Chondrocyte (in vitro differentiated cells): ENCODE results near the gene NR3C2. TPM values are rescaled to one million over a fixed set of nuclear protein-coding genes. Genes with fewer than 3 reads are reported as not detected.
A peak's percentile ranks its signal among the peaks of the same experiment; 100 is the strongest.
"Not testable (repeated sequence)": the region's sequence is repeated elsewhere in the genome, so short reads cannot be mapped to it uniquely, and the experiment has no call there.

Source experiments
- DNase-seq: peaks from one replicate; pipeline ENCODE4 v3.0.0; 2021; ENCODE audit warnings: mixed read lengths, low spot score
- H3K27ac Mint-ChIP-seq: one replicate; pipeline ENCODE4 v1.8.0; 2021; ENCODE audit warnings: mild to moderate bottlenecking, moderate library complexity, mixed read lengths; ENCODE audit not compliant: unreplicated experiment
- H3K27me3 Mint-ChIP-seq: 2 replicates; pipeline ENCODE4 v1.8.0; 2021; ENCODE audit warnings: low read depth, mixed read lengths
- H3K36me3 Mint-ChIP-seq: 2 replicates; pipeline ENCODE4 v1.8.0; 2021; ENCODE audit warnings: low read depth, mixed read lengths
- H3K4me1 Mint-ChIP-seq: 2 replicates; pipeline ENCODE4 v1.8.0; 2021; ENCODE audit warnings: low read depth, mild to moderate bottlenecking, mixed read lengths
- H3K4me3 Mint-ChIP-seq: one replicate; pipeline ENCODE4 v1.8.0; 2021; ENCODE audit warnings: mild to moderate bottlenecking, moderate library complexity, mixed read lengths; ENCODE audit not compliant: unreplicated experiment
- H3K9me3 Mint-ChIP-seq: 2 replicates; pipeline ENCODE4 v1.8.0; 2021; ENCODE audit warnings: low read depth, mixed read lengths
- CTCF ChIP-seq: fragments of 200-600 bp; sonication (generic); IDR thresholded peaks from 2 replicates; pipeline ENCODE4 v1.5.0; 2021; ENCODE audit warnings: antibody characterized with exemption, mild to moderate bottlenecking, moderate library complexity
- total RNA-seq: library from RNA; stranded (reverse); gene quantifications from 3 replicates; pipeline ENCODE4 v1.2.1, GENCODE V29; 2021

Gene NR3C2
- total RNA-seq, 1 donor from 2014 or later, result 0.20 TPM

GRCh38 chr4:148089624-148090023 lies 352.6 kb downstream of the NR3C2 start:
- Mint-ChIP-seq H3K4me1 (no peaks in the 10 kb centered on the region), H3K27me3 (no peaks in the 10 kb centered on the region), H3K4me3 (no peak overlapping the region), H3K27ac (no peak overlapping the region), H3K36me3 (peaks cover 5% of the 10 kb centered on the region), H3K9me3 (peaks cover 30% of the 10 kb centered on the region)
- TF ChIP-seq CTCF, result no peak
- DNase-seq, result peak; percentile 65

- not testable (repeated sequence) for H3K4me1 Mint-ChIP-seq, H3K27ac Mint-ChIP-seq, H3K4me3 Mint-ChIP-seq, DNase-seq, H3K27me3 Mint-ChIP-seq
- Mint-ChIP-seq H3K36me3 (peaks cover 49% of the 10 kb centered on the region), H3K9me3 (peaks cover 41% of the 10 kb centered on the region)
Measured at GRCh38 chr4:148083073-148083472, 359.1 kb downstream of the NR3C2 start.

- peaks cover 3% of the 10 kb centered on the region for H3K4me1 Mint-ChIP-seq
- peaks cover 32% of the 10 kb centered on the region for H3K9me3 Mint-ChIP-seq
- H3K27ac Mint-ChIP-seq, result no peak overlapping the region
- H3K36me3 Mint-ChIP-seq, result peaks cover 60% of the 10 kb centered on the region
- H3K27me3 Mint-ChIP-seq, result no peaks in the 10 kb centered on the region
- H3K4me3 Mint-ChIP-seq, result no peak overlapping the region
- TF ChIP-seq CTCF, result no peak
- no peak for DNase-seq
Measured at GRCh38 chr4:148081745-148082144, 360.5 kb downstream of the NR3C2 start.

GRCh38 chr4:148081267-148081666 lies 360.9 kb downstream of the NR3C2 start:
- no peak for DNase-seq
- peaks cover 6% of the 10 kb centered on the region for H3K4me1 Mint-ChIP-seq
- H3K27me3 Mint-ChIP-seq, result no peaks in the 10 kb centered on the region
- H3K9me3 Mint-ChIP-seq, result peaks cover 30% of the 10 kb centered on the region
- peaks cover 63% of the 10 kb centered on the region for H3K36me3 Mint-ChIP-seq
- TF ChIP-seq CTCF, result no peak
- H3K4me3 Mint-ChIP-seq, result no peak overlapping the region
- H3K27ac Mint-ChIP-seq, result no peak overlapping the region

GRCh38 chr4:148079961-148080360 lies 362.3 kb downstream of the NR3C2 start:
- Mint-ChIP-seq H3K4me1 (peaks cover 8% of the 10 kb centered on the region), H3K9me3 (peaks cover 25% of the 10 kb centered on the region), H3K27me3 (no peaks in the 10 kb centered on the region), H3K4me3 (no peak overlapping the region), H3K27ac (peak overlapping the region; percentile 10), H3K36me3 (peaks cover 72% of the 10 kb centered on the region)
- DNase-seq, result no peak
- no peak for TF ChIP-seq CTCF

- peaks cover 12% of the 10 kb centered on the region for H3K9me3 Mint-ChIP-seq
- no peak overlapping the region for H3K4me3 Mint-ChIP-seq
- no peak overlapping the region for H3K27ac Mint-ChIP-seq
- peaks cover 8% of the 10 kb centered on the region for H3K4me1 Mint-ChIP-seq
- H3K36me3 Mint-ChIP-seq, result peaks cover 73% of the 10 kb centered on the region
- no peak for TF ChIP-seq CTCF
- DNase-seq, result no peak
- no peaks in the 10 kb centered on the region for H3K27me3 Mint-ChIP-seq
Measured at GRCh38 chr4:148078061-148078460, 364.2 kb downstream of the NR3C2 start.
